Measurements from ENCODE around the gene DHX30.

GRCh38 chr3:47847260-47847659, 44.3 kb downstream of the DHX30 start:
- no peak for TF ChIP-seq NFYB (IDR thresholded peaks at IDR 0.05; ENCODE audit: extremely low read depth, insufficient read length)
- no peak for TF ChIP-seq CTCF (IDR thresholded peaks at IDR 0.05 in 2 of 3, conservative IDR thresholded peaks at IDR 0.05 in 1 of 3; ENCODE audit: insufficient read depth in 2 of 3, low read depth in 1 of 3, low read length in 3 of 3)
- no peak for TF ChIP-seq ZNF436 (CRISPR knock-in tag; IDR thresholded peaks at IDR 0.05)
- no peak for TF ChIP-seq GTF2F1 (IDR thresholded peaks at IDR 0.05; ENCODE audit: low read depth, low read length)
